WTC11 (cell line): Measurements from ENCODE around the gene ARL15. TPM values are rescaled to one million over a fixed set of nuclear protein-coding genes. Genes with fewer than 3 reads are reported as not detected.

Source experiments
- ATAC-seq: fragments of 200-7000 bp; cut with Tn5 transposase; 2 replicates; pipeline ENCODE4 v1.10.0; 2021; ENCODE audit warnings: mild to moderate bottlenecking, moderate library complexity
- CTCF ChIA-PET: fragments of 300-600 bp; sonication (Branson Sonifier 250); formaldehyde crosslinking; loops from one replicate; lab custom pipeline; 2021; ENCODE audit warnings: antibody characterized with exemption; lab: Charles Lee
- POLR2A ChIA-PET: fragments of 350-600 bp; sonication (Branson Sonifier 250); formaldehyde crosslinking; loops from one replicate; lab custom pipeline; 2021; ENCODE audit warnings: antibody characterized with exemption; lab: Charles Lee
- DNase-seq: peaks from one replicate; pipeline ENCODE4 v3.0.0; 2021; ENCODE audit warnings: low spot score
- H3K27ac Mint-ChIP-seq: 2 replicates; pipeline ENCODE4 v1.8.0; 2021; ENCODE audit warnings: mixed read lengths
- H3K27me3 Mint-ChIP-seq: 2 replicates; pipeline ENCODE4 v1.8.0; 2021; ENCODE audit warnings: low read depth, mild to moderate bottlenecking, moderate library complexity, mixed read lengths
- H3K36me3 Mint-ChIP-seq: 2 replicates; pipeline ENCODE4 v1.8.0; 2021; ENCODE audit warnings: mixed read lengths
- H3K4me1 Mint-ChIP-seq: 2 replicates; pipeline ENCODE4 v1.8.0; 2022; ENCODE audit warnings: mixed read lengths
- H3K4me3 Mint-ChIP-seq: 2 replicates; pipeline ENCODE4 v1.8.0; 2021; ENCODE audit warnings: mild to moderate bottlenecking, moderate library complexity, mixed read lengths
- H3K9me3 Mint-ChIP-seq: 2 replicates; pipeline ENCODE4 v1.8.0; 2021; ENCODE audit warnings: mixed read lengths
- ATF1 ChIP-seq: sonication (generic); formaldehyde crosslinking; IDR thresholded peaks from 2 replicates; pipeline ENCODE4 v1.8.1; 2023; ENCODE audit warnings: mild to moderate bottlenecking, moderate library complexity, missing genetic modification reagents
- CREM ChIP-seq: sonication (generic); formaldehyde crosslinking; IDR thresholded peaks from 2 replicates; pipeline ENCODE4 v1.8.1; 2022; ENCODE audit warnings: mild to moderate bottlenecking, missing genetic modification reagents, moderate library complexity
- MXD4 ChIP-seq: fragments of 250-450 bp; sonication (Bioruptor Pico); IDR thresholded peaks from 2 replicates; pipeline ENCODE4 v1.8.0; 2021; ENCODE audit warnings: mild to moderate bottlenecking, moderate library complexity, borderline replicate concordance
- PRRX2 ChIP-seq: fragments of 250-450 bp; sonication (Bioruptor Pico); IDR thresholded peaks from 2 replicates; pipeline ENCODE4 v1.8.0; 2021; ENCODE audit warnings: mild to moderate bottlenecking
- ZNF219 ChIP-seq: sonication (generic); formaldehyde crosslinking; IDR thresholded peaks from 2 replicates; pipeline ENCODE4 v1.8.0; 2023; ENCODE audit warnings: missing genetic modification reagents, mild to moderate bottlenecking, borderline replicate concordance
- ZNF232 ChIP-seq: sonication (generic); formaldehyde crosslinking; IDR thresholded peaks from 2 replicates; pipeline ENCODE4 v1.8.0; 2022; ENCODE audit warnings: mild to moderate bottlenecking, missing genetic modification reagents
- ZNF263 ChIP-seq: sonication (generic); formaldehyde crosslinking; IDR thresholded peaks from 2 replicates; pipeline ENCODE4 v1.8.1; 2022; ENCODE audit warnings: low read depth, mild to moderate bottlenecking, moderate library complexity, missing genetic modification reagents
- total RNA-seq: library from RNA; stranded (reverse); gene quantifications from 3 replicates; pipeline ENCODE4 v1.2.3, GENCODE V29; 2021
- TF ChIP-seq, protein P1 (sequence below): sonication (generic); formaldehyde crosslinking; IDR thresholded peaks from 2 replicates; pipeline ENCODE4 v1.8.0; 2023; ENCODE audit warnings: missing genetic modification reagents
- TF ChIP-seq, protein P2 (sequence below): sonication (generic); formaldehyde crosslinking; IDR thresholded peaks from 2 replicates; pipeline ENCODE4 v1.8.1; 2022; ENCODE audit warnings: low read depth, mild to moderate bottlenecking, moderate library complexity, missing genetic modification reagents, borderline replicate concordance
- TF ChIP-seq, protein P3 (sequence below): sonication (generic); formaldehyde crosslinking; IDR thresholded peaks from 2 replicates; pipeline ENCODE4 v1.8.0; 2022; ENCODE audit warnings: mild to moderate bottlenecking, missing genetic modification reagents
- TF ChIP-seq, protein P4 (sequence below): fragments of 250-450 bp; sonication (Bioruptor Pico); IDR thresholded peaks from 2 replicates; pipeline ENCODE4 v1.9.0; 2021; ENCODE audit warnings: mild to moderate bottlenecking
- TF ChIP-seq, protein P5 (sequence below): sonication (generic); formaldehyde crosslinking; IDR thresholded peaks from 2 replicates; pipeline ENCODE4 v1.8.0; 2023; ENCODE audit warnings: missing genetic modification reagents, mild to moderate bottlenecking, borderline replicate concordance
- TF ChIP-seq, protein P6 (sequence below): fragments of 250-450 bp; sonication (Bioruptor Pico); IDR thresholded peaks from 2 replicates; pipeline ENCODE4 v1.9.0; 2021; ENCODE audit warnings: mild to moderate bottlenecking
- TF ChIP-seq, protein P7 (sequence below): sonication (generic); formaldehyde crosslinking; IDR thresholded peaks from 2 replicates; pipeline ENCODE4 v1.8.0; 2022; ENCODE audit warnings: missing genetic modification reagents
- TF ChIP-seq, protein P8 (sequence below): sonication (generic); formaldehyde crosslinking; IDR thresholded peaks from 2 replicates; pipeline ENCODE4 v1.8.1; 2022; ENCODE audit warnings: mild to moderate bottlenecking, missing genetic modification reagents, moderate library complexity, borderline replicate concordance
- TF ChIP-seq, protein P9 (sequence below): sonication (generic); formaldehyde crosslinking; IDR thresholded peaks from 2 replicates; pipeline ENCODE4 v1.8.1; 2023; ENCODE audit warnings: mild to moderate bottlenecking, missing genetic modification reagents

Gene ARL15
- total RNA-seq, 1 experiment from 2014 or later, result 20.1 TPM

DNA sequence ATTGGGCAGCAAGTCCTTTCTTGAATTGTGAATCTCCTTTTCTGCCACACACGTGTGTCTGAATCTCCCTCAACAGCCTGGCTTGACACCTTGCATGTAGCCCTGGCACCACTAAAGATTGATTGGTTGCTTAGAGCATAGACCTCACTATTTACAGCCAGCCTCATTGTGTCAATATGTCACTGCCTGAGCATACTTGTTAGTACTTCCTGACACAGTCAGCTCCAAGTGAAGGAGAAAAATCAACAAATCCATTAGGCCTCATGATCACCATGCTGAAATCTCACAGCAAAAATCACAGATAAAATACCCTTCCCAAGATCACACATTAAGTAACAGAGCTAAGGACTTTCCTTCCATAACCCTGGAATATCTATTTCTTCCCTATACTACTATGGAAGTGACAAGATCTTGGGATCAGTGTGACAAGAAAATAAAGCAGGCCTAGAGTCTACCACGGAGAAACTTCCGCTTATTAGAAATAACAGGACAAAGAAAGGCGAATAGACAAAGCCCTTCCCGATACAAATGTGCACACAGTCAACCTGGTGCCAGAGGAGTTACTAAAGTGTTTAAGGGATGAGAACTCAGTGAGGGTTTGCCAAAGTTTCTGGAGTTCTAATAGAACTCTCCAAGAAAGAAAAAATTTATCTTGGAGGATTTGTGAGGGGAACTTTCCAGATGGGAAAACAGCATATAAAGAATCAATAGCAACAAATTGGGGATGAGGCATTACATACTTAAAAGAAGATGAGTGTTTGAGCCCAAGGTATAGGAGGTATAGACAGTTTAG, 5.6 kb upstream of the ARL15 start:
- peaks cover 9% of the 10 kb centered on the region for H3K4me1 Mint-ChIP-seq
- no peak overlapping the region for H3K4me3 Mint-ChIP-seq
- no peak overlapping the region for H3K27ac Mint-ChIP-seq
- H3K27me3 Mint-ChIP-seq, result peaks cover 17% of the 10 kb centered on the region
- ATAC-seq, result no peak
- no peaks in the 10 kb centered on the region for H3K9me3 Mint-ChIP-seq
- CTCF ChIA-PET, result no interaction called here
- POLR2A ChIA-PET, result no interaction called here
- DNase-seq, result no peak
- H3K36me3 Mint-ChIP-seq, result no peaks in the 10 kb centered on the region
- TF ChIP-seq, protein P1, sequence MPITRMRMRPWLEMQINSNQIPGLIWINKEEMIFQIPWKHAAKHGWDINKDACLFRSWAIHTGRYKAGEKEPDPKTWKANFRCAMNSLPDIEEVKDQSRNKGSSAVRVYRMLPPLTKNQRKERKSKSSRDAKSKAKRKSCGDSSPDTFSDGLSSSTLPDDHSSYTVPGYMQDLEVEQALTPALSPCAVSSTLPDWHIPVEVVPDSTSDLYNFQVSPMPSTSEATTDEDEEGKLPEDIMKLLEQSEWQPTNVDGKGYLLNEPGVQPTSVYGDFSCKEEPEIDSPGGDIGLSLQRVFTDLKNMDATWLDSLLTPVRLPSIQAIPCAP (CRISPR knock-in tag), result no peak
- TF ChIP-seq, protein P2, sequence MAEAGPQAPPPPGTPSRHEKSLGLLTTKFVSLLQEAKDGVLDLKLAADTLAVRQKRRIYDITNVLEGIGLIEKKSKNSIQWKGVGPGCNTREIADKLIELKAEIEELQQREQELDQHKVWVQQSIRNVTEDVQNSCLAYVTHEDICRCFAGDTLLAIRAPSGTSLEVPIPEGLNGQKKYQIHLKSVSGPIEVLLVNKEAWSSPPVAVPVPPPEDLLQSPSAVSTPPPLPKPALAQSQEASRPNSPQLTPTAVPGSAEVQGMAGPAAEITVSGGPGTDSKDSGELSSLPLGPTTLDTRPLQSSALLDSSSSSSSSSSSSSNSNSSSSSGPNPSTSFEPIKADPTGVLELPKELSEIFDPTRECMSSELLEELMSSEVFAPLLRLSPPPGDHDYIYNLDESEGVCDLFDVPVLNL (CRISPR knock-in tag), result no peak
- TF ChIP-seq, protein P3, sequence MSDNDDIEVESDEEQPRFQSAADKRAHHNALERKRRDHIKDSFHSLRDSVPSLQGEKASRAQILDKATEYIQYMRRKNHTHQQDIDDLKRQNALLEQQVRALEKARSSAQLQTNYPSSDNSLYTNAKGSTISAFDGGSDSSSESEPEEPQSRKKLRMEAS (CRISPR knock-in tag), result no peak
- TF ChIP-seq, protein P4, sequence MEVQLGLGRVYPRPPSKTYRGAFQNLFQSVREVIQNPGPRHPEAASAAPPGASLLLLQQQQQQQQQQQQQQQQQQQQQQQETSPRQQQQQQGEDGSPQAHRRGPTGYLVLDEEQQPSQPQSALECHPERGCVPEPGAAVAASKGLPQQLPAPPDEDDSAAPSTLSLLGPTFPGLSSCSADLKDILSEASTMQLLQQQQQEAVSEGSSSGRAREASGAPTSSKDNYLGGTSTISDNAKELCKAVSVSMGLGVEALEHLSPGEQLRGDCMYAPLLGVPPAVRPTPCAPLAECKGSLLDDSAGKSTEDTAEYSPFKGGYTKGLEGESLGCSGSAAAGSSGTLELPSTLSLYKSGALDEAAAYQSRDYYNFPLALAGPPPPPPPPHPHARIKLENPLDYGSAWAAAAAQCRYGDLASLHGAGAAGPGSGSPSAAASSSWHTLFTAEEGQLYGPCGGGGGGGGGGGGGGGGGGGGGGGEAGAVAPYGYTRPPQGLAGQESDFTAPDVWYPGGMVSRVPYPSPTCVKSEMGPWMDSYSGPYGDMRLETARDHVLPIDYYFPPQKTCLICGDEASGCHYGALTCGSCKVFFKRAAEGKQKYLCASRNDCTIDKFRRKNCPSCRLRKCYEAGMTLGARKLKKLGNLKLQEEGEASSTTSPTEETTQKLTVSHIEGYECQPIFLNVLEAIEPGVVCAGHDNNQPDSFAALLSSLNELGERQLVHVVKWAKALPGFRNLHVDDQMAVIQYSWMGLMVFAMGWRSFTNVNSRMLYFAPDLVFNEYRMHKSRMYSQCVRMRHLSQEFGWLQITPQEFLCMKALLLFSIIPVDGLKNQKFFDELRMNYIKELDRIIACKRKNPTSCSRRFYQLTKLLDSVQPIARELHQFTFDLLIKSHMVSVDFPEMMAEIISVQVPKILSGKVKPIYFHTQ, result no peak
- TF ChIP-seq, protein P5, sequence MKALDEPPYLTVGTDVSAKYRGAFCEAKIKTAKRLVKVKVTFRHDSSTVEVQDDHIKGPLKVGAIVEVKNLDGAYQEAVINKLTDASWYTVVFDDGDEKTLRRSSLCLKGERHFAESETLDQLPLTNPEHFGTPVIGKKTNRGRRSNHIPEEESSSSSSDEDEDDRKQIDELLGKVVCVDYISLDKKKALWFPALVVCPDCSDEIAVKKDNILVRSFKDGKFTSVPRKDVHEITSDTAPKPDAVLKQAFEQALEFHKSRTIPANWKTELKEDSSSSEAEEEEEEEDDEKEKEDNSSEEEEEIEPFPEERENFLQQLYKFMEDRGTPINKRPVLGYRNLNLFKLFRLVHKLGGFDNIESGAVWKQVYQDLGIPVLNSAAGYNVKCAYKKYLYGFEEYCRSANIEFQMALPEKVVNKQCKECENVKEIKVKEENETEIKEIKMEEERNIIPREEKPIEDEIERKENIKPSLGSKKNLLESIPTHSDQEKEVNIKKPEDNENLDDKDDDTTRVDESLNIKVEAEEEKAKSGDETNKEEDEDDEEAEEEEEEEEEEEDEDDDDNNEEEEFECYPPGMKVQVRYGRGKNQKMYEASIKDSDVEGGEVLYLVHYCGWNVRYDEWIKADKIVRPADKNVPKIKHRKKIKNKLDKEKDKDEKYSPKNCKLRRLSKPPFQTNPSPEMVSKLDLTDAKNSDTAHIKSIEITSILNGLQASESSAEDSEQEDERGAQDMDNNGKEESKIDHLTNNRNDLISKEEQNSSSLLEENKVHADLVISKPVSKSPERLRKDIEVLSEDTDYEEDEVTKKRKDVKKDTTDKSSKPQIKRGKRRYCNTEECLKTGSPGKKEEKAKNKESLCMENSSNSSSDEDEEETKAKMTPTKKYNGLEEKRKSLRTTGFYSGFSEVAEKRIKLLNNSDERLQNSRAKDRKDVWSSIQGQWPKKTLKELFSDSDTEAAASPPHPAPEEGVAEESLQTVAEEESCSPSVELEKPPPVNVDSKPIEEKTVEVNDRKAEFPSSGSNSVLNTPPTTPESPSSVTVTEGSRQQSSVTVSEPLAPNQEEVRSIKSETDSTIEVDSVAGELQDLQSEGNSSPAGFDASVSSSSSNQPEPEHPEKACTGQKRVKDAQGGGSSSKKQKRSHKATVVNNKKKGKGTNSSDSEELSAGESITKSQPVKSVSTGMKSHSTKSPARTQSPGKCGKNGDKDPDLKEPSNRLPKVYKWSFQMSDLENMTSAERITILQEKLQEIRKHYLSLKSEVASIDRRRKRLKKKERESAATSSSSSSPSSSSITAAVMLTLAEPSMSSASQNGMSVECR (CRISPR knock-in tag), result no peak
- TF ChIP-seq, protein P6, sequence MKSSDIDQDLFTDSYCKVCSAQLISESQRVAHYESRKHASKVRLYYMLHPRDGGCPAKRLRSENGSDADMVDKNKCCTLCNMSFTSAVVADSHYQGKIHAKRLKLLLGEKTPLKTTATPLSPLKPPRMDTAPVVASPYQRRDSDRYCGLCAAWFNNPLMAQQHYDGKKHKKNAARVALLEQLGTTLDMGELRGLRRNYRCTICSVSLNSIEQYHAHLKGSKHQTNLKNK (CRISPR knock-in tag), result no peak
- TF ChIP-seq, protein P7, sequence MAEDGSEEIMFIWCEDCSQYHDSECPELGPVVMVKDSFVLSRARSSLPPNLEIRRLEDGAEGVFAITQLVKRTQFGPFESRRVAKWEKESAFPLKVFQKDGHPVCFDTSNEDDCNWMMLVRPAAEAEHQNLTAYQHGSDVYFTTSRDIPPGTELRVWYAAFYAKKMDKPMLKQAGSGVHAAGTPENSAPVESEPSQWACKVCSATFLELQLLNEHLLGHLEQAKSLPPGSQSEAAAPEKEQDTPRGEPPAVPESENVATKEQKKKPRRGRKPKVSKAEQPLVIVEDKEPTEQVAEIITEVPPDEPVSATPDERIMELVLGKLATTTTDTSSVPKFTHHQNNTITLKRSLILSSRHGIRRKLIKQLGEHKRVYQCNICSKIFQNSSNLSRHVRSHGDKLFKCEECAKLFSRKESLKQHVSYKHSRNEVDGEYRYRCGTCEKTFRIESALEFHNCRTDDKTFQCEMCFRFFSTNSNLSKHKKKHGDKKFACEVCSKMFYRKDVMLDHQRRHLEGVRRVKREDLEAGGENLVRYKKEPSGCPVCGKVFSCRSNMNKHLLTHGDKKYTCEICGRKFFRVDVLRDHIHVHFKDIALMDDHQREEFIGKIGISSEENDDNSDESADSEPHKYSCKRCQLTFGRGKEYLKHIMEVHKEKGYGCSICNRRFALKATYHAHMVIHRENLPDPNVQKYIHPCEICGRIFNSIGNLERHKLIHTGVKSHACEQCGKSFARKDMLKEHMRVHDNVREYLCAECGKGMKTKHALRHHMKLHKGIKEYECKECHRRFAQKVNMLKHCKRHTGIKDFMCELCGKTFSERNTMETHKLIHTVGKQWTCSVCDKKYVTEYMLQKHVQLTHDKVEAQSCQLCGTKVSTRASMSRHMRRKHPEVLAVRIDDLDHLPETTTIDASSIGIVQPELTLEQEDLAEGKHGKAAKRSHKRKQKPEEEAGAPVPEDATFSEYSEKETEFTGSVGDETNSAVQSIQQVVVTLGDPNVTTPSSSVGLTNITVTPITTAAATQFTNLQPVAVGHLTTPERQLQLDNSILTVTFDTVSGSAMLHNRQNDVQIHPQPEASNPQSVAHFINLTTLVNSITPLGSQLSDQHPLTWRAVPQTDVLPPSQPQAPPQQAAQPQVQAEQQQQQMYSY (CRISPR knock-in tag), result no peak
- TF ChIP-seq ZNF263 (CRISPR knock-in tag) (no peak), CREM (CRISPR knock-in tag) (no peak), ATF1 (CRISPR knock-in tag) (no peak), ZNF219 (no peak), MXD4 (CRISPR knock-in tag) (no peak), PRRX2 (no peak), ZNF232 (CRISPR knock-in tag) (no peak)
- TF ChIP-seq, protein P8, sequence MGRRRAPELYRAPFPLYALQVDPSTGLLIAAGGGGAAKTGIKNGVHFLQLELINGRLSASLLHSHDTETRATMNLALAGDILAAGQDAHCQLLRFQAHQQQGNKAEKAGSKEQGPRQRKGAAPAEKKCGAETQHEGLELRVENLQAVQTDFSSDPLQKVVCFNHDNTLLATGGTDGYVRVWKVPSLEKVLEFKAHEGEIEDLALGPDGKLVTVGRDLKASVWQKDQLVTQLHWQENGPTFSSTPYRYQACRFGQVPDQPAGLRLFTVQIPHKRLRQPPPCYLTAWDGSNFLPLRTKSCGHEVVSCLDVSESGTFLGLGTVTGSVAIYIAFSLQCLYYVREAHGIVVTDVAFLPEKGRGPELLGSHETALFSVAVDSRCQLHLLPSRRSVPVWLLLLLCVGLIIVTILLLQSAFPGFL, result no peak
- TF ChIP-seq, protein P9, sequence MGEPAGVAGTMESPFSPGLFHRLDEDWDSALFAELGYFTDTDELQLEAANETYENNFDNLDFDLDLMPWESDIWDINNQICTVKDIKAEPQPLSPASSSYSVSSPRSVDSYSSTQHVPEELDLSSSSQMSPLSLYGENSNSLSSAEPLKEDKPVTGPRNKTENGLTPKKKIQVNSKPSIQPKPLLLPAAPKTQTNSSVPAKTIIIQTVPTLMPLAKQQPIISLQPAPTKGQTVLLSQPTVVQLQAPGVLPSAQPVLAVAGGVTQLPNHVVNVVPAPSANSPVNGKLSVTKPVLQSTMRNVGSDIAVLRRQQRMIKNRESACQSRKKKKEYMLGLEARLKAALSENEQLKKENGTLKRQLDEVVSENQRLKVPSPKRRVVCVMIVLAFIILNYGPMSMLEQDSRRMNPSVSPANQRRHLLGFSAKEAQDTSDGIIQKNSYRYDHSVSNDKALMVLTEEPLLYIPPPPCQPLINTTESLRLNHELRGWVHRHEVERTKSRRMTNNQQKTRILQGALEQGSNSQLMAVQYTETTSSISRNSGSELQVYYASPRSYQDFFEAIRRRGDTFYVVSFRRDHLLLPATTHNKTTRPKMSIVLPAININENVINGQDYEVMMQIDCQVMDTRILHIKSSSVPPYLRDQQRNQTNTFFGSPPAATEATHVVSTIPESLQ (CRISPR knock-in tag), result no peak
